H1 (cell line): ENCODE data around the gene SLX9. TPM values are rescaled to one million over a fixed set of nuclear protein-coding genes. Genes with fewer than 3 reads are reported as not detected.

ENCODE experiments used
- CBX5 ChIP-seq: fragments of 300-800, 300-1000 bp; sonication (generic); IDR thresholded peaks from 2 replicates; pipeline ENCODE4 v1.7.1; 2016; ENCODE audit warnings: antibody characterized with exemption, low read length, low read depth
- JUND ChIP-seq: IDR thresholded peaks from 2 replicates; pipeline ENCODE4 v1.6.1; 2011; ENCODE audit warnings: mild to moderate bottlenecking, improper control_type of control experiment, low read length
- KDM5A ChIP-seq: fragments of 200-600 bp; IDR thresholded peaks from 2 replicates; pipeline ENCODE4 v1.7.1; 2012; ENCODE audit warnings: mild to moderate bottlenecking, low read length, inconsistent platforms, mixed read lengths
- POLR2A ChIP-seq, 2 experiments: IDR thresholded peaks; 1 replicate in 1 of 2; 2 replicates in 1 of 2; pipeline ENCODE4 v1.6.1; 2011; ENCODE audit warnings: low read depth in 2 of 2, low read length in 2 of 2, mild to moderate bottlenecking in 2 of 2; ENCODE audit errors: control extremely low read depth in 1 of 2
- polyA plus RNA-seq, 7 experiments: library from polyadenylated mRNA; depleted of rRNA in 3 of 7; stranded (reverse) in 5 of 7; unstranded in 2 of 7; fragments of >200 nt in 5 of 7; fragments of 200-250 nt in 2 of 7; gene quantifications; 1 replicate in 5 of 7; 2 replicates in 1 of 7; 4 replicates in 1 of 7; pipeline versions ENCODE4 v1.2.1 to v1.2.3, GENCODE V29; 2011 to 2013; ENCODE audit warnings: missing spikeins in 2 of 7, mixed read lengths in 2 of 7
- total RNA-seq: library from RNA; stranded (reverse); fragmentation: NEBNext Ultra II Directional; extraction: Animal tissue kit (Norgen Biotek cat#: 25700); gene quantifications from 2 replicates; pipeline ENCODE4 v1.2.1, GENCODE V29; 2021

The SLX9 gene
- total and polyA plus RNA-seq, 2 of the 8 experiments (the other 6 are each of a cell fraction or from before 2014, with no cell fraction given) = 17.7 to 57.3 TPM

- no peak for TF ChIP-seq KDM5A
- no peak for TF ChIP-seq CBX5
- no peak for TF ChIP-seq JUND
- TF ChIP-seq POLR2A (IDR thresholded peaks at IDR 0.05; ENCODE audit: control extremely low read depth in 1 of 2, low read depth in 2 of 2, low read length in 2 of 2) = no peak
Measured at GRCh38 chr21:45021428-45022347, 81.9 kb downstream of the SLX9 start (continued).
